ENCODE measurements around the gene DPY19L1. TPM values are rescaled to one million over a fixed set of nuclear protein-coding genes. Genes with fewer than 3 reads are reported as not detected.
"Not testable (repeated sequence)": the region's sequence is repeated elsewhere in the genome, so short reads cannot be mapped to it uniquely, and the experiment has no call there.

DPY19L1 gene
- total and polyA plus RNA-seq, 10 donors: 4.8 to 41.6 (median 28.3) TPM

- H3K4me1 ChIP-seq; intact Hi-C loops (cut with DNase I; ENCODE audit: low total_unique reads); H3K9me3 ChIP-seq; H3K27me3 ChIP-seq (replicated peaks in 1 of 7); H3K27ac ChIP-seq; DNase-seq; H3K4me3 ChIP-seq; H3K36me3 ChIP-seq: not testable (repeated sequence)
- 67 to 88% (median 77%) methylated on average over 2 of the region's 2 CpGs for WGBS, 5 donors
- TF ChIP-seq CTCF (IDR thresholded peaks at IDR 0.05 in 8 of 11, conservative IDR thresholded peaks at IDR 0.05 in 3 of 11): peak in 3 of 11 experiments; percentile 13 to 22 (median 18)
These were observed 18.4 kb upstream of the DPY19L1 start for GRCh38 chr7:35055733-35056132.

GRCh38 chr7:35053488-35054175, 16.3 kb upstream of the DPY19L1 start:
- H3K4me3 ChIP-seq; H3K9me3 ChIP-seq; DNase-seq; intact Hi-C loops (cut with DNase I; ENCODE audit: low total_unique reads); H3K4me1 ChIP-seq; H3K27ac ChIP-seq; H3K27me3 ChIP-seq (replicated peaks in 1 of 7); H3K36me3 ChIP-seq: not testable (repeated sequence)
- 55 to 69% (median 67%) methylated on average over 4 of the region's 4 CpGs for WGBS, 5 donors

GRCh38 chr7:35048390-35048789, 11.1 kb upstream of the DPY19L1 start:
- H3K4me3 ChIP-seq; H3K27ac ChIP-seq; H3K27me3 ChIP-seq (replicated peaks in 1 of 7); H3K9me3 ChIP-seq; H3K36me3 ChIP-seq; DNase-seq; H3K4me1 ChIP-seq; intact Hi-C loops (cut with DNase I; ENCODE audit: low total_unique reads): not testable (repeated sequence)
- 94 to 100% (median 98%) methylated on average over 2 of the region's 2 CpGs for WGBS, 5 donors

GRCh38 chr7:35047912-35048305, 10.6 kb upstream of the DPY19L1 start:
- H3K4me3 ChIP-seq; DNase-seq; H3K27me3 ChIP-seq (replicated peaks in 1 of 7); intact Hi-C loops (cut with DNase I; ENCODE audit: low total_unique reads); H3K9me3 ChIP-seq; H3K27ac ChIP-seq; H3K36me3 ChIP-seq; H3K4me1 ChIP-seq: not testable (repeated sequence)
- 77 to 89% (median 86%) methylated on average over 2 of the region's 2 CpGs for WGBS, 5 donors

GRCh38 chr7:35047263-35047911, 10.1 kb upstream of the DPY19L1 start:
- H3K4me3 ChIP-seq; H3K27me3 ChIP-seq (replicated peaks in 1 of 7); H3K36me3 ChIP-seq; H3K4me1 ChIP-seq; H3K27ac ChIP-seq; H3K9me3 ChIP-seq; intact Hi-C loops (cut with DNase I; ENCODE audit: low total_unique reads); DNase-seq: not testable (repeated sequence)
- WGBS, 5 donors: 74 to 88% (median 80%) methylated on average over 3 of the region's 3 CpGs

GRCh38 chr7:35043301-35043700, 6.0 kb upstream of the DPY19L1 start:
- intact Hi-C loops (cut with DNase I; ENCODE audit: low total_unique reads); H3K27me3 ChIP-seq (replicated peaks in 1 of 7); H3K4me1 ChIP-seq; H3K36me3 ChIP-seq; H3K9me3 ChIP-seq; H3K4me3 ChIP-seq; H3K27ac ChIP-seq; DNase-seq: not testable (repeated sequence)
- 74 to 87% (median 83%) methylated on average over 2 of the region's 2 CpGs for WGBS, 5 donors

GRCh38 chr7:35040906-35041305, 3.6 kb upstream of the DPY19L1 start:
- no peak for DNase-seq
- Histone ChIP-seq H3K27ac (no peak overlapping the region), H3K27me3 (replicated peaks in 1 of 7) (no peaks in the 10 kb centered on the region), H3K36me3 (no peaks in the 10 kb centered on the region), H3K4me3 (no peak overlapping the region), H3K4me1 (peaks cover 4 to 17% (median 13%) of the 10 kb centered on the region in 6 donors), H3K9me3 (no peaks in the 10 kb centered on the region)
- intact Hi-C loops (cut with DNase I; ENCODE audit: low total_unique reads): no loop called here
- no peak for TF ChIP-seq POLR2A (IDR thresholded peaks at IDR 0.05)
- TF ChIP-seq CTCF (IDR thresholded peaks at IDR 0.05 in 8 of 11, conservative IDR thresholded peaks at IDR 0.05 in 3 of 11): no peak
- TF ChIP-seq POLR2AphosphoS5 (IDR thresholded peaks at IDR 0.05): no peak

All from spleen (tissue), 11 donors.